ENCODE measurements around the gene SNORC. TPM values are rescaled to one million over a fixed set of nuclear protein-coding genes. Genes with fewer than 3 reads are reported as not detected.

Gene SNORC
- total and polyA plus RNA-seq, 2 of the 13 experiments (the other 11 are each of a cell fraction or from before 2014, with no cell fraction given) = 59.1 to 86.1 TPM

- TF ChIP-seq ZBTB25 (CRISPR knock-in tag; IDR thresholded peaks at IDR 0.05) = no peak
- no peak for TF ChIP-seq NONO (IDR thresholded peaks at IDR 0.05)
- 0 out of 2 replicates have a peak, but pooled peaks have one; percentile 2 for TF ChIP-seq NONO (CRISPR knock-in tag; conservative IDR thresholded peaks at IDR 0.05)
- no peak; the same call in 1 of the 2 replicates for TF ChIP-seq PAF1 (CRISPR knock-in tag; IDR thresholded peaks at IDR 0.05)
- TF ChIP-seq SAP130 (CRISPR knock-in tag; IDR thresholded peaks at IDR 0.05; ENCODE audit: low read depth) = peak; percentile 35; the same call in 1 of the 2 replicates
- no peak for TF ChIP-seq NFKBIZ (CRISPR knock-in tag; IDR thresholded peaks at IDR 0.05)
- TF ChIP-seq EED (CRISPR knock-in tag; IDR thresholded peaks at IDR 0.05) = peak; percentile 61; the same call in 1 of the 2 replicates
- peak; percentile 36; the same call in 1 of the 2 replicates for TF ChIP-seq KAT7 (CRISPR knock-in tag; IDR thresholded peaks at IDR 0.05; ENCODE audit: borderline replicate concordance)
- TF ChIP-seq ZNF674 (CRISPR knock-in tag; IDR thresholded peaks at IDR 0.05; ENCODE audit: low read depth) = 0 out of 2 replicates have a peak, but pooled peaks have one; percentile 69
- TF ChIP-seq ZNF235 (CRISPR knock-in tag; IDR thresholded peaks at IDR 0.05; ENCODE audit: borderline replicate concordance) = peak; percentile 78; the same call in 1 of the 2 replicates
- peak; percentile 68 for TF ChIP-seq MAX (IDR thresholded peaks at IDR 0.05)
- peak; percentile 61; the same call in 1 of the 2 replicates for TF ChIP-seq ZNF790 (CRISPR knock-in tag; IDR thresholded peaks at IDR 0.05; ENCODE audit: borderline replicate concordance)
- 0 out of 2 replicates have a peak, but pooled peaks have one; percentile 17 for TF ChIP-seq TBX2 (CRISPR knock-in tag; IDR thresholded peaks at IDR 0.05; ENCODE audit: borderline replicate concordance)
- peak; percentile 83 for TF ChIP-seq ZMAT3 (CRISPR knock-in tag; conservative IDR thresholded peaks at IDR 0.05)
- TF ChIP-seq ZNF563 (CRISPR knock-in tag; IDR thresholded peaks at IDR 0.05) = peak; percentile 79; the same call in 1 of the 2 replicates
- peak; percentile 98 for TF ChIP-seq AGO2 (optimal IDR thresholded peaks at IDR 0.05; ENCODE audit: low read depth, low read length)
- TF ChIP-seq ZNF557 (CRISPR knock-in tag; IDR thresholded peaks at IDR 0.05) = no peak
- TF ChIP-seq SIN3A (IDR thresholded peaks at IDR 0.05; ENCODE audit: borderline replicate concordance, low read depth, low read length) = peak; percentile 44; the same call in 1 of the 2 replicates
- TF ChIP-seq SALL2 (CRISPR knock-in tag; IDR thresholded peaks at IDR 0.05) = peak; percentile 66
- TF ChIP-seq ZNF704 (CRISPR knock-in tag; IDR thresholded peaks at IDR 0.05; ENCODE audit: borderline replicate concordance) = no peak
- TF ChIP-seq ZNF460 (CRISPR knock-in tag; IDR thresholded peaks at IDR 0.05; ENCODE audit: borderline replicate concordance) = no peak
- peak; percentile 75; the same call in 1 of the 2 replicates for TF ChIP-seq KDM5A (IDR thresholded peaks at IDR 0.05; ENCODE audit: borderline replicate concordance, low read length)
- peak; percentile 95 for TF ChIP-seq RBFOX2 (IDR thresholded peaks at IDR 0.05; ENCODE audit: low read depth, low read length)
- TF ChIP-seq ETV5 (CRISPR knock-in tag; IDR thresholded peaks at IDR 0.05; ENCODE audit: borderline replicate concordance) = no peak
- TF ChIP-seq FOXC1 (CRISPR knock-in tag; IDR thresholded peaks at IDR 0.05; ENCODE audit: borderline replicate concordance) = peak; percentile 39; the same call in 1 of the 2 replicates
- peak; percentile 36; the same call in 1 of the 3 replicates for TF ChIP-seq MXI1 (IDR thresholded peaks at IDR 0.05; ENCODE audit: borderline replicate concordance, low read depth, low read length)
- TF ChIP-seq SP4 (CRISPR knock-in tag; IDR thresholded peaks at IDR 0.05) = peak; percentile 78
- TF ChIP-seq MYC (CRISPR knock-in tag; IDR thresholded peaks at IDR 0.05; ENCODE audit: borderline replicate concordance) = peak; percentile 44; the same call in 1 of the 2 replicates
Measured at GRCh38 chr2:232876161-232876977, 6.3 kb downstream of the SNORC start (continued).
